Prostate gland (tissue), 2 donors: ENCODE results near the gene PANX2.

ENCODE experiments used
- CTCF ChIP-seq, 4 experiments: fragments of 200-600 bp in 2 of 4; fragments of 450-650 bp in 2 of 4; sonication (generic) in 2 of 4; IDR thresholded peaks; 1 replicate in 3 of 4; 2 replicates in 1 of 4; pipeline ENCODE4 v1.5.1; 2016 to 2019; ENCODE audit warnings: antibody characterized with exemption in 4 of 4, mild to moderate bottlenecking in 2 of 4, moderate library complexity in 2 of 4
- POLR2A ChIP-seq: fragments of 450-650 bp; IDR thresholded peaks from one replicate; pipeline ENCODE4 v1.6.1; 2016; ENCODE audit warnings: antibody characterized with exemption, mild to moderate bottlenecking

GRCh38 chr22:50198624-50199017 lies 28.1 kb downstream of the PANX2 start:
- TF ChIP-seq CTCF (IDR thresholded peaks at IDR 0.05): no peak
- no peak for TF ChIP-seq POLR2A
